ENCODE data around the gene NINL.

Gene NINL

GRCh38 chr20:25469558-25469957 lies 115.8 kb downstream of the NINL start:
- in situ Hi-C loops (cut with MboI; ENCODE audit: low sequenced_read_pairs), result no loop called here

- in situ Hi-C loops (cut with MboI; ENCODE audit: low sequenced_read_pairs), result no loop called here
Measured at GRCh38 chr20:25468126-25469075, 116.9 kb downstream of the NINL start.

GRCh38 chr20:25467441-25467840 lies 117.9 kb downstream of the NINL start:
- in situ Hi-C loops (cut with MboI; ENCODE audit: low sequenced_read_pairs), result no loop called here

GRCh38 chr20:25466846-25467245 lies 118.5 kb downstream of the NINL start:
- in situ Hi-C loops (cut with MboI; ENCODE audit: low sequenced_read_pairs), result no loop called here

- in situ Hi-C loops (cut with MboI; ENCODE audit: low sequenced_read_pairs), result no loop called here
Measured at GRCh38 chr20:25465243-25466135, 119.8 kb downstream of the NINL start.

GRCh38 chr20:25464501-25465242 lies 120.7 kb downstream of the NINL start:
- in situ Hi-C loops (cut with MboI; ENCODE audit: low sequenced_read_pairs), result no loop called here

- in situ Hi-C loops (cut with MboI; ENCODE audit: low sequenced_read_pairs), result no loop called here
Measured at GRCh38 chr20:25461786-25462545, 123.4 kb downstream of the NINL start.

- in situ Hi-C loops (cut with MboI; ENCODE audit: low sequenced_read_pairs), result no loop called here
Measured at GRCh38 chr20:25461281-25461650, 124.1 kb downstream of the NINL start.

GRCh38 chr20:25460566-25461280 lies 124.6 kb downstream of the NINL start:
- in situ Hi-C loops (cut with MboI; ENCODE audit: low sequenced_read_pairs), result no loop called here

- in situ Hi-C loops (cut with MboI; ENCODE audit: low sequenced_read_pairs), result no loop called here
Measured at GRCh38 chr20:25459916-25460535, 125.3 kb downstream of the NINL start.

- in situ Hi-C loops (cut with MboI; ENCODE audit: low sequenced_read_pairs), result no loop called here
Measured at GRCh38 chr20:25459111-25459830, 126.1 kb downstream of the NINL start.

GRCh38 chr20:25457886-25458680 lies 127.2 kb downstream of the NINL start:
- in situ Hi-C loops (cut with MboI; ENCODE audit: low sequenced_read_pairs), result no loop called here

- in situ Hi-C loops (cut with MboI; ENCODE audit: low sequenced_read_pairs), result no loop called here
Measured at GRCh38 chr20:25454153-25454900, 131.0 kb downstream of the NINL start.

- in situ Hi-C loops (cut with MboI; ENCODE audit: low sequenced_read_pairs), result no loop called here
Measured at GRCh38 chr20:25453035-25453810, 132.1 kb downstream of the NINL start.

GRCh38 chr20:25452333-25452732 lies 133.0 kb downstream of the NINL start:
- in situ Hi-C loops (cut with MboI; ENCODE audit: low sequenced_read_pairs), result no loop called here

- in situ Hi-C loops (cut with MboI; ENCODE audit: low sequenced_read_pairs), result no loop called here
Measured at GRCh38 chr20:25447671-25448070, 137.7 kb downstream of the NINL start.

All from HL-60/S4 (cell line).